Colonic mucosa (tissue), 4 donors: Measurements from ENCODE around the gene POLR1E. TPM values are rescaled to one million over a fixed set of nuclear protein-coding genes. Genes with fewer than 3 reads are reported as not detected.
A peak's percentile ranks its signal among the peaks of the same experiment; 100 is the strongest.

Experiments
- DNase-seq: peaks from one replicate; pipeline ENCODE4 v3.0.0-alpha.2; 2020
- H3K27ac ChIP-seq: fragments of 200-600 bp; one replicate; pipeline ENCODE4 v1.8.0; 2021
- H3K27me3 ChIP-seq: fragments of 200-600 bp; one replicate; pipeline ENCODE4 v1.8.0; 2021
- H3K36me3 ChIP-seq: fragments of 200-600 bp; one replicate; pipeline ENCODE4 v1.8.0; 2021
- H3K4me1 ChIP-seq: fragments of 200-600 bp; one replicate; pipeline ENCODE4 v1.8.0; 2021; ENCODE audit warnings: mild to moderate bottlenecking
- H3K4me3 ChIP-seq: fragments of 200-600 bp; one replicate; pipeline ENCODE4 v1.8.0; 2021
- H3K9ac ChIP-seq, 2 donors: one replicate each; pipeline ENCODE4 v1.7.0; 2013; ENCODE audit warnings: control low read depth in 2 of 2, low read depth in 2 of 2, low read length in 2 of 2
- H3K9me3 ChIP-seq: fragments of 200-600 bp; one replicate; pipeline ENCODE4 v1.8.0; 2021
- CTCF ChIP-seq: fragments of 200-600 bp; IDR thresholded peaks from one replicate; pipeline ENCODE4 v1.8.0; 2022; ENCODE audit warnings: antibody characterized with exemption, mild to moderate bottlenecking
- intact Hi-C: fragments of 100-400 bp; cut with DNase I; formaldehyde crosslinking; loops from one replicate; pipeline ENCODE4 v1.14.1; 2022
- total RNA-seq, 2 donors: library from RNA; stranded (reverse); fragmentation: NEBNext Ultra II Directional in 1 of 2; extraction: Animal tissue kit (Norgen Biotek cat#: 25700) in 1 of 2; gene quantifications; one replicate each; pipeline ENCODE4 v1.2.1, GENCODE V29; 2021
- donor health status: healthy.
- donor health status: DM: no; HTN: no; CAD: no.
- donor health status: DM: no; HTN: no; CAD: no.

POLR1E gene
- total RNA-seq, 2 donors from 2014 or later: 10.8 to 19.3 TPM

- no peaks in the 10 kb centered on the region for H3K27me3 ChIP-seq
- no peak overlapping the region for H3K9ac ChIP-seq
- H3K4me3 ChIP-seq: no peak overlapping the region
- DNase-seq: no peak
- intact Hi-C loops: no loop called here
- H3K36me3 ChIP-seq: no peaks in the 10 kb centered on the region
- H3K9me3 ChIP-seq: no peaks in the 10 kb centered on the region
- no peak for TF ChIP-seq CTCF
- H3K27ac ChIP-seq: no peak overlapping the region
- no peaks in the 10 kb centered on the region for H3K4me1 ChIP-seq
Observed at GRCh38 chr9:37539634-37540033, 53.9 kb downstream of the POLR1E start.

- DNase-seq: peak; percentile 66
- H3K9ac ChIP-seq: no peak overlapping the region
- no peak for TF ChIP-seq CTCF
- H3K9me3 ChIP-seq: no peaks in the 10 kb centered on the region
- H3K27me3 ChIP-seq: no peaks in the 10 kb centered on the region
- no peaks in the 10 kb centered on the region for H3K36me3 ChIP-seq
- no peak overlapping the region for H3K27ac ChIP-seq
- no peaks in the 10 kb centered on the region for H3K4me1 ChIP-seq
- no peak overlapping the region for H3K4me3 ChIP-seq
- intact Hi-C loops: no loop called here
Observed at GRCh38 chr9:37540634-37541033, 54.9 kb downstream of the POLR1E start.

- H3K27me3 ChIP-seq: no peaks in the 10 kb centered on the region
- no peak for DNase-seq
- TF ChIP-seq CTCF: no peak
Observed at GRCh38 chr9:37541465-37541864, 55.7 kb downstream of the POLR1E start.

GRCh38 chr9:37542488-37542887, 56.7 kb downstream of the POLR1E start:
- H3K9me3 ChIP-seq: no peaks in the 10 kb centered on the region
- TF ChIP-seq CTCF: no peak
- H3K9ac ChIP-seq: no peak overlapping the region
- no peak overlapping the region for H3K27ac ChIP-seq
- intact Hi-C loops: no loop called here
- no peak for DNase-seq
- H3K4me3 ChIP-seq: no peak overlapping the region
- H3K4me1 ChIP-seq: no peaks in the 10 kb centered on the region
- no peaks in the 10 kb centered on the region for H3K27me3 ChIP-seq
- no peaks in the 10 kb centered on the region for H3K36me3 ChIP-seq

More at GRCh38 chr9:37541465-37541864, 55.7 kb downstream of the POLR1E start:
- Histone ChIP-seq H3K27ac (no peak overlapping the region), H3K9ac (no peak overlapping the region), H3K9me3 (no peaks in the 10 kb centered on the region), H3K4me3 (no peak overlapping the region), H3K36me3 (no peaks in the 10 kb centered on the region), H3K4me1 (no peaks in the 10 kb centered on the region)
- intact Hi-C loops: no loop called here

GRCh38 chr9:37542895-37543294, 57.1 kb downstream of the POLR1E start:
- intact Hi-C loops: no loop called here
- H3K27me3 ChIP-seq: no peaks in the 10 kb centered on the region
- no peak for DNase-seq
- TF ChIP-seq CTCF: no peak
- H3K4me1 ChIP-seq: no peaks in the 10 kb centered on the region
- no peak overlapping the region for H3K9ac ChIP-seq
- no peaks in the 10 kb centered on the region for H3K36me3 ChIP-seq
- no peak overlapping the region for H3K4me3 ChIP-seq
- no peaks in the 10 kb centered on the region for H3K9me3 ChIP-seq
- no peak overlapping the region for H3K27ac ChIP-seq

- H3K27ac ChIP-seq: no peak overlapping the region
- intact Hi-C loops: no loop called here
- no peak for DNase-seq
- no peaks in the 10 kb centered on the region for H3K4me1 ChIP-seq
- TF ChIP-seq CTCF: no peak
- no peak overlapping the region for H3K4me3 ChIP-seq
- H3K36me3 ChIP-seq: no peaks in the 10 kb centered on the region
- H3K9ac ChIP-seq: no peak overlapping the region
- no peaks in the 10 kb centered on the region for H3K27me3 ChIP-seq
- H3K9me3 ChIP-seq: no peaks in the 10 kb centered on the region
Observed at GRCh38 chr9:37543468-37543867, 57.7 kb downstream of the POLR1E start.
